GM19328 (cell line): Measurements from ENCODE around the gene COL26A1.
"Not testable (repeated sequence)": the region's sequence is repeated elsewhere in the genome, so short reads cannot be mapped to it uniquely, and the experiment has no call there.

ENCODE experiments used
- ATAC-seq: cut with Tn5 transposase; IDR thresholded peaks from one replicate; pipeline ENCODE4 v1.9.1; 2021; ENCODE audit warnings: mild to moderate bottlenecking, moderate library complexity; ENCODE audit not compliant: unreplicated experiment

The COL26A1 gene

GRCh38 chr7:101547022-101547915 lies 184.6 kb downstream of the COL26A1 start:
- no peak for ATAC-seq

- ATAC-seq = no peak
These were observed 185.4 kb downstream of the COL26A1 start for GRCh38 chr7:101547916-101548661.

DNA sequence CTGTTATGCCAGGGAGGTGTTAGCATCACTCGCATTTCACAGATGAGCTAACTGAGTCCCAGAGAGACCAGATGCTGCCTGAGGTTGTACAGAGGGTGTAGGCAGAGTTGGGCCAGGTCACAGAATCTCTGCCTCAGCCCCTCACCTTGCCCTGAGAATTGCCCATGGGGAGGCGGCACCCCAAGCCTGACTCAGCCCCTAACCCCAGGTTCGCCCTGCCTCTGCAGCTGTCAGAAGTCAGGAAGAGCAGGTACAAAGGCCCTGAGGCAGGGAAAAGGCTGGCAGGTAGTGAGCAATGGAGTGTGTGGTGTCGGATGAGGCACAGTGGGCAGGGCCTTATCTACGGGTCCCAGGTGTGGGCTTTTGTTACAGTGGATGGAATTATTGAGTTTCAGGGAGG lies 187.1 kb downstream of the COL26A1 start:
- ATAC-seq = no peak

DNA sequence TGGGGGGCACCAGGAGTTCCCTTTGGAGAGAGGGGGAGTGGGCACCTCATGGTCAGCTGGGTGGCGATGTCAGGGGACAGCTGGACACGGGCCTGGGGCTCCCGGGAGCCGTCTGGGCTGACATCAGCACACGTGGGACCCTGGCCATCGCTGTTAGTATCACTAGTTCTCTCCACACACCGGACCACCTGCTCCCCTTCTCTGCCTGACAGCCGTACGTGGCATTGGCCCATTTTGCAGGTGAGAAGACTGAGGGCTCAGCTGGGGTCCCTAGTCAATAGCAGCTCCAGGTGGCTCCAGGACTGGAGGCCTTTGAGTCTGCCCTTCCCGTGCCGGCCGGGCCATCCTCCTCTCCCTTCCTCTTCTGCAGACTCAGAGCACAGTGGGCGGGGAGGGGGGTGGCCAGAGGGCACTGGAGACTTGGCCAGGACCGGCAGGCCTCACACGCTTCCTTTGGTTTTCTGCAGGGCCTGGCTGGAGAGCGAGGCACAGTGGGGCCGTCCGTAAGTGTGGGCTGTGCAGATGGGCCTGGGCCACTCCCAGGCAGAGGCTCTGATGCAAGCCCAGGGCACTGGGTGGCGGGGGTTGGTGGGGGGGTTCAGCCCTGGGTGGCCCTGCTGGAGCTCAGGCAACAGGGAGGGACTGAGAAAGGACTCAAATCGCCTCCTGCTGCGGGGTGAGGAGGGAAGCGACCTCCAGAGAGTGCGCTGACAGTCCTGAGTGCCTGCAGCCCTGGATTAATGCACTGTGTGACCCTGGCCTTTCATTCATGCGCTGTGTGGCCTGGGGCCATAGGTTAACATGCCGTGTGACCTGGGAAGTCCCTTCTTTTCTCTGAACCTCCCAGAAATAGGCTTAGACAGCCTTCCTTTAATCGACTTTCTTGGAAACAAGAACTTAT lies 188.2 kb downstream of the COL26A1 start:
- no peak for ATAC-seq

- ATAC-seq = no peak
These were observed 190.5 kb downstream of the COL26A1 start for GRCh38 chr7:101553018-101553770.

DNA sequence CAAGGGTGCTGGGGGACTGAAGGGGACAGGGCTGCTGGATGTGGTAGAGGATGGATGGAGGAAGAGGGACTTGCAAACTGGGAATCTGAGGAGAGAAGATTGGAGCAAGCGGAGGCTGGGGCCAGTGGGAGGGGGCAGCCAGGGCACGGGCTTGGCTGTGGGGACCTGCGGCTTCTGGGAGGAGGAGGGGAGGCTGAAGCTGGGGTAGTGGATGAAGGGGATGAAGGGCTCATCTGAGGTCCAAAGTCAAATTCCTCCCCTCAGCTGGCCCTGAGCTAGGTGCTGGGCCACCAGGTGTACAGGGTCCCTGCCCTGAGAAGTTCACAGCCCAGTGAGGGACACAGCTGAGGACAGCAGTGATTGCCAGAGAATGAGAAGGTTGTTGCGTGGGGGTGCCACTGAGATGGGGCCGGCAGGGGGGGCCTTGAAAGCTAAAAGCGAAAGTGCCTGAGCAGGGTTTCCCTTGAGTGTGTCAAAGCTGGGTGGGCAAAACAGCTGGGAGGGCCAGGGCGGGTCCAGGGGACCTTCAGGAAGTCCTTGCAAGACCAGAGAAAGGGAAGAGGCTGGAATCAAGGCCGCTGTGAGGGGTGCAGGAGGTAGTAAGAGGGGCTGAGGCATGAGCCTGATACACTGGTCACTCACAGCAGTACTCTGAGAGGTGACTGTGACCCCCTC lies 191.2 kb downstream of the COL26A1 start:
- ATAC-seq = no peak

GRCh38 chr7:101554584-101555268 lies 192.1 kb downstream of the COL26A1 start:
- ATAC-seq = no peak

DNA sequence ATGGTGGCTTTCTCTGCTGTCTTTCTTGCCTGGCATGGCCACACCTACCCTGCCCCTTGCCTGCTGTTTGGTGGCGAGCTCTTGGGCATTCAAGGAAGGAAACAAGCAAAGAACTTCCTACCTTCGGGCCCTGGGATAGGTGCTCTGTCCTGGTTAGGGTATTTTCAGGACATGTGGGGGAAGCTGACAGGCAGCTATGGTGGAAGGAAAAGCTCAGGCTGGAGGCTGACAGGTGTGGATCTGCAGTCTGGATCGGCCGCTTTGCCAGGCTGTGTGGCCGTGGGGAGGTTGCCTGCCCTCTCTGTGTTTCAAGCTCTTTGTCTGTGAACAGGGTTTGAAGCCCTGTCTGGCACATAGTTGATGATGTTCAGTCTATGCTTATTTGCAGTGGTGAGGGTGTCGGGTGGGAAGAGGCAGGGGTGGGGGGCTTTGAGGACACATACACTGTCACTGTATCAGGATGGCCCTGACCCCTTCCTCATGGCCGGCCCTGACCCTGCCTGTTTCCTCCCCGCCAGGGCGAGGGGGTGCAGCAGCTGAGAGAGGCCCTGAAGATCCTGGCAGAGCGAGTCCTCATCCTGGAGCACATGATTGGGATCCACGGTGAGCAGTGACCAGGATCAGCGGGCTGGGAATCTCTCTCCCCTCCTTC lies 192.7 kb downstream of the COL26A1 start:
- ATAC-seq = no peak

DNA sequence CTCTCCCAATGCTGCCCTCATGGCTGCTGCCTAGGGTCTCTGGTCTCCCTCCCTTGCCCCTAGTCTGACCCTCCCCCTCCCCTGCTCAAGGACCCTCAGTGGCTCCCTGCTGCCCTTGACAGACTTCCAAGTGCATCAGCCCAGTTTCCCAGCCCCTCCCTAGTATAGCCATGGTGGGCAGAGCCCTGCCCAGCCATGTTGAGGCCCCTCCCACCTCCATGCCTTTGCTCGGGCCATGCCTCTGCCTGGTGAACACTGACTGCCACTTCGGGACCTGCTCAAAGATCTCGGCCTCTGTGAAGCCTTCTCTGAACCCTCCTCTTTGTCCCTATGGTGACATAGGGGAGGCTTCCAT lies 193.2 kb downstream of the COL26A1 start:
- ATAC-seq = no peak

DNA sequence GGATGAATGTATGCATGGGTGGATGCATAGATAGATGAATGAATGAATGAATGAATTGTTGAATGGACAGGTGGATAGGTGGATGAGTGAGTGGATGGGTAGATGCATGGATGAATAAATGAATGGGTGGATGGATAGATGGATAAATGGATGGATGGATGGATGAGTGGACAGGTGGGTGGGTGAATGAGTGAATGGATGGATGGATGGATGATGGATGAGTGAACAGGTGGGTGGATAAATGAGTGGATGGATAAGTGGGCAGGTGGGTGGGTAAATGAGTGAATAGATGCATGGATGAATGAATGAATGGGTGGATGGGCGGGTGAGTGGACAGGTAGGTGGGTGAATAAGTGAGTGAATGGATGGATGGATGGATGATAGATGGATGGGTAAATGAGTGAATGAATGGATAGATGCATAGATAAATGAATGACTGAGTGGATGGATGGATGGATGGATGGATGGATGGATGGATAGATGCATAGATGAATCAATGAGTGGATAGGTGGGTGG lies 193.8 kb downstream of the COL26A1 start:
- ATAC-seq = no peak

DNA sequence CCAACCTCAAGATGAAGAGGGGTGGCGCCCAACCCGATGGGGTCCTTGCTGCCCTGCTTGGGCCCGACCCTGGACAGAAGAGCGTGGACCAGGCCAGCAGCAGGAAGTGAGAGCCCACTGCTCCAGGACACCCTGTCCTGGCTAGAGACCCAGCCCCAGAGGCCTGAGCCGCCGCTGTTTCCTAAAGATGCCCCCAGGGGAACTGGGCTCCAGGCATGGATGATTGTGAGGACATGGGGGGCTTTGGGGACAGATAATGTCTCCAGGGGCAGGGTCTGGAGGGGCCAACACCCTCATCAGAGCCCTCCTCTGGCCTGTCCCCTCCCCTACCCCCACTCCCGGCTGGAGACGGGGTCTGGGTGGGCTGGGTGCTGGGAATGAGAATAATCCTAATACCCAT lies 194.7 kb downstream of the COL26A1 start:
- ATAC-seq = no peak

DNA sequence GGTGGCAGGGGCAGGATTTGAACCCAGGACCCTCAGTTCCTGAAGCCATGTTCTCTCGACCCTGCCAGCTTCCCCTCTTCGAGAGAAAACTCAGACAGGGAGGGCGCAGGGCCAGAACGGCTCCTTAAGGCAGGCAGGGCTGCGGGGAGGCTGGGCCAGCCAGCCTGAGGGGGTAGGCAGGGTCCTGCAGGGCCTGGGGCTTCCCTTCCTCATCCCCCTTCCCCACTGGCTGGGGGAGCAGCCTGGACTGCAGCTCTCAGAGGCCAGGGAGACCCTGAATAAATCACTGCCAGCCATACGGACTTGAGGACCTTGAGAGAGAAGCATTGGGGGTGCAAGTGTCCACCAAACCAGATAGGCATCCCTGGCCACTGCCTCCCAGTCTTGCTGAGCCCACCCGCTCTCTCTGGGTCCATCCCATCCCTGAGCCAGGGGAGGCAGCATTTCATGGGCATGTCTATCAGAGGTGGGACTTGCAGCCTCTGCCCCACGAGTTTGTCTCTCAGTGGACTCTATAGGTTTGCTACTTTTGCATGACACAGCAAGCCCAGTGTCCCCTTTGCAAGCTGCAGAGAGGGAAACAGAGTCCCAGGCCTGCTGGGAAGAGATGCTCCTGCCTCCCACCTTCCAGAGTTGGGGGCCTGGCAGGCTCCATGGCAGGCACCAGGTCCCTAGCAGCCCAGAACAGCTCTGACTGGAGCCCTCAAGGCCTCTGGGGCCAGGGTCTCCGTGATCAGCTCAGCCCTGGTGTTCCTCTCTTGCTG lies 195.5 kb downstream of the COL26A1 start:
- no peak for ATAC-seq

DNA sequence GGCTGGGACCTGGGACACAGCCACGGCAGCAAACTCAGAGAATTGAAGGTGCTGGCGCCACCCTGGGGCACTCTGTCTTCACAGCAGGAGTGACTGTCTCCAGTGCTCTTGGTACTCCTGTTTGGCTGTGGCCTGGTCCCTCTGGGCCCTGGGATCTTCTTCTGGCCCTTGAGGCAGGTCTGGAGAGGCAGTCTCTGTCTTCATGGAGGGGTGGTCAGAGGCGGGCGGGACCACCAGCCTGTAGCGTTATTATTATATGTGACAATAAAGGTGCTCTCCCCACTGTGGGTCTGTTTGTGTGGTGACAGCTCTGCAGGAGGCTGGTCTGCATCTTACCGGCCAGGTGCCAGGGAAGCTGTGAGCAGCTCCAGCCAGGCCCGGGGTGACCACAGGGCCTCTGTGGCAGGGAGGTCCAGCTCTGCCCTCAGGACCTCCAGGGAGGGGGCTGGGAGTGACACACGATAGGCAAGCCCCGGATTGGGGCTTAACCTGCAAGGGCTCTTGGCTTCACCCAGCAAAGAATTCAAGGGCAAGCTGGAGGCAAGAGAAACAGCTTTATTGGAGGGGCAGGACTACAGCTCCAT lies 196.2 kb downstream of the COL26A1 start:
- no peak for ATAC-seq

DNA sequence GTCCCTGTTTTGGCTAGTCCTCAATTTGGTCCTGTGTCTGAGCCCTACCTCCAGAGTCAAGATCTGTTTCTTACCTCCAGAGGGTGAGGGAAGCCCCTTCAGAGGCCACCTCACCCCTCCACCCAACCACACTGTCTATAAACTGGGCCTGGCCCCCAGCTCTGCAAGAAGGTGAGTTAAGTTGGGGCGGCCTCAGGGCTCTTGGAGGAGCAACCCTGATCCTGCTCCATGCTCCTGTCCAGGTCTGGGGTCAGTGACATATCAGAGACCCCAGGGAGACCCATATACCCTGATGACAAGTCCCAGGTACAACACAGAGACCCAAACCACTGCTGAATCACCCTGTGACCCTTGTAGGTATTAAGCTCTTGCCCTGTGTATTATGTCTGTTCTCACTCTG lies 196.9 kb downstream of the COL26A1 start:
- no peak for ATAC-seq

GRCh38 chr7:101560021-101560420 lies 197.3 kb downstream of the COL26A1 start:
- not testable (repeated sequence) for ATAC-seq

- no peak for ATAC-seq
These were observed 198.2 kb downstream of the COL26A1 start for GRCh38 chr7:101560856-101561255.

GRCh38 chr7:101561293-101561692 lies 198.6 kb downstream of the COL26A1 start:
- not testable (repeated sequence) for ATAC-seq
